HCT116 (cell line): Measurements from ENCODE around the gene ERVV-1. TPM values are rescaled to one million over a fixed set of nuclear protein-coding genes. Genes with fewer than 3 reads are reported as not detected.

ENCODE experiments used
- ATAC-seq: fragments of 200-7000 bp; cut with Tn5 transposase; 2 replicates; pipeline ENCODE4 v1.9.1; 2020; ENCODE audit warnings: mild to moderate bottlenecking, moderate library complexity
- BruUV-seq: library from RNA; stranded (reverse); fragments of 400-500 nt; replicated peaks from 2 replicates; lab custom pipeline; 2021; lab: Mats Ljungman, UMichigan
- CTCF ChIA-PET: fragments of 300-600 bp; sonication (Branson Sonifier 250); formaldehyde crosslinking; loops from one replicate; lab custom pipeline; 2021; ENCODE audit warnings: antibody characterized with exemption; lab: Charles Lee
- POLR2A ChIA-PET: fragments of 300-600, 350-600 bp; sonication (Branson Sonifier 250); formaldehyde crosslinking; loops from one replicate; lab custom pipeline; 2021; ENCODE audit warnings: antibody characterized with exemption; lab: Charles Lee
- RAD21 ChIA-PET, 2 experiments: fragments of 300-600 bp; sonication (Branson Sonifier 250); formaldehyde crosslinking; loops; one replicate each; lab custom pipeline; 2023; ENCODE audit warnings: low total read pairs in 2 of 2; ENCODE audit not compliant: uncharacterized antibody in 2 of 2, unreplicated experiment in 2 of 2, low non-redundant PET in 1 of 2; lab: Charles Lee
- DNase-seq: peaks from one replicate; pipeline ENCODE4 v3.0.0-alpha.2; 2010; ENCODE audit warnings: low read depth, low spot score
- H2AFZ ChIP-seq: fragments of 200-600 bp; shearing (Covaris generic), sonication (generic); 2 replicates; pipeline ENCODE4 v1.6.1; 2017; ENCODE audit warnings: low read depth, mixed run types, mixed read lengths, antibody characterized with exemption, low read length; ENCODE audit not compliant: poor library complexity, severe bottlenecking
- H3K27ac ChIP-seq: 2 replicates; pipeline ENCODE4 v1.5.1; 2012; ENCODE audit warnings: low read depth, low read length
- H3K27me3 ChIP-seq: fragments of 200-600 bp; sonication (generic); 2 replicates; pipeline ENCODE4 v1.6.1; 2016; ENCODE audit warnings: mixed run types, low read length, mixed read lengths; ENCODE audit not compliant: insufficient read depth
- H3K36me3 ChIP-seq, 2 experiments: fragments of 200-500 bp in 1 of 2; fragments of 200-600 bp in 1 of 2; sonication (Bioruptor generic) in 1 of 2; sonication (generic) in 1 of 2; 2 replicates each; pipeline versions ENCODE4 v1.5.1 to v1.6.1; 2014 to 2016; ENCODE audit warnings: low read length in 2 of 2, inconsistent platforms in 1 of 2, mixed read lengths in 1 of 2, mixed run types in 1 of 2; ENCODE audit not compliant: insufficient read depth in 2 of 2, control insufficient read depth in 1 of 2
- H3K4me1 ChIP-seq, 2 experiments: fragments of 200-600 bp in 1 of 2; sonication (generic) in 1 of 2; 2 replicates each; pipeline versions ENCODE4 v1.5.1 to v1.6.1; 2012 to 2017; ENCODE audit warnings: low read length in 2 of 2, inconsistent platforms in 1 of 2, mild to moderate bottlenecking in 1 of 2, mixed read lengths in 1 of 2, mixed run types in 1 of 2, moderate library complexity in 1 of 2; ENCODE audit not compliant: insufficient read depth in 2 of 2, control insufficient read depth in 1 of 2
- H3K4me2 ChIP-seq: fragments of 200-600 bp; sonication (generic); 2 replicates; pipeline ENCODE4 v1.6.1; 2017; ENCODE audit warnings: mixed run types, low read length, mixed read lengths
- H3K4me3 ChIP-seq, 2 experiments: fragments of 200-600 bp in 1 of 2; sonication (generic) in 1 of 2; replicated peaks in 1 of 2; 2 replicates each; pipeline ENCODE4 v1.5.1; 2011 to 2016; ENCODE audit warnings: low read length in 2 of 2, control low read depth in 1 of 2, low read depth in 1 of 2, mild to moderate bottlenecking in 1 of 2, mixed read lengths in 1 of 2, mixed run types in 1 of 2
- H3K79me2 ChIP-seq: fragments of 200-600 bp; sonication (generic); 2 replicates; pipeline ENCODE4 v1.6.1; 2017; ENCODE audit warnings: mild to moderate bottlenecking, mixed run types, low read length, moderate library complexity, mixed read lengths; ENCODE audit not compliant: insufficient read depth
- H3K9ac ChIP-seq: fragments of 200-600 bp; sonication (generic); 2 replicates; pipeline ENCODE4 v1.6.1; 2016; ENCODE audit warnings: low read length, mixed read lengths
- H3K9me2 ChIP-seq: fragments of 200-600 bp; sonication (generic), shearing (Covaris generic); 2 replicates; pipeline ENCODE4 v1.6.1; 2017; ENCODE audit warnings: mixed run types, mild to moderate bottlenecking, moderate library complexity; ENCODE audit not compliant: insufficient read depth
- H3K9me3 ChIP-seq, 2 experiments: fragments of 200-500 bp in 1 of 2; fragments of 200-600 bp in 1 of 2; sonication (Bioruptor generic) in 1 of 2; sonication (generic) in 1 of 2; 2 replicates each; pipeline ENCODE4 v1.6.1; 2014 to 2017; ENCODE audit warnings: low read length in 2 of 2, mixed read lengths in 2 of 2, inconsistent platforms in 1 of 2, low read depth in 1 of 2, mild to moderate bottlenecking in 1 of 2, mixed run types in 1 of 2, moderate library complexity in 1 of 2; ENCODE audit not compliant: control insufficient read depth in 1 of 2, insufficient read depth in 1 of 2
- H4K20me1 ChIP-seq: fragments of 200-600 bp; sonication (generic), shearing (Covaris generic); 2 replicates; pipeline ENCODE4 v1.6.1; 2017; ENCODE audit warnings: mixed run types, mild to moderate bottlenecking, moderate library complexity; ENCODE audit not compliant: insufficient read depth
- EZH2 ChIP-seq: fragments of 200-600 bp; sonication (generic); IDR thresholded peaks from 2 replicates; pipeline ENCODE4 v1.6.1; 2017; ENCODE audit warnings: antibody characterized with exemption, mixed run types
- FOSL1 ChIP-seq: IDR thresholded peaks from 2 replicates; pipeline ENCODE4 v1.6.1; 2012; ENCODE audit warnings: low read depth
- MAX ChIP-seq: IDR thresholded peaks from 2 replicates; pipeline ENCODE4 v1.6.1; 2012
- RAD21 ChIP-seq: IDR thresholded peaks from 2 replicates; pipeline ENCODE4 v1.6.1; 2012; ENCODE audit warnings: low read depth, mild to moderate bottlenecking
- SP1 ChIP-seq: IDR thresholded peaks from 2 replicates; pipeline ENCODE4 v1.6.1; 2012; ENCODE audit warnings: low read depth
- ZFX ChIP-seq: fragments of 450-650 bp; IDR thresholded peaks from 2 replicates; pipeline ENCODE4 v1.6.1; 2017
- intact Hi-C: fragments of 100-400 bp; cut with micrococcal nuclease; formaldehyde crosslinking; loops from 2 replicates; pipeline ENCODE4 v1.10.0; 2022
- total RNA-seq: library from RNA; stranded (reverse); gene quantifications from one replicate; pipeline ENCODE4 v1.2.1, GENCODE V29; 2021; ENCODE audit not compliant: unreplicated experiment
- TF ChIP-seq, protein P1 (sequence below): IDR thresholded peaks from 2 replicates; pipeline ENCODE4 v1.6.1; 2012; ENCODE audit warnings: low read depth
- TF ChIP-seq, protein P2 (sequence below): IDR thresholded peaks from 2 replicates; pipeline ENCODE4 v1.6.1; 2011; ENCODE audit warnings: mild to moderate bottlenecking, low read length, moderate library complexity; ENCODE audit not compliant: insufficient replicate concordance; ENCODE audit errors: extremely low read depth

The ERVV-1 gene
- total RNA-seq, 1 experiment from 2014 or later: not detected

DNA sequence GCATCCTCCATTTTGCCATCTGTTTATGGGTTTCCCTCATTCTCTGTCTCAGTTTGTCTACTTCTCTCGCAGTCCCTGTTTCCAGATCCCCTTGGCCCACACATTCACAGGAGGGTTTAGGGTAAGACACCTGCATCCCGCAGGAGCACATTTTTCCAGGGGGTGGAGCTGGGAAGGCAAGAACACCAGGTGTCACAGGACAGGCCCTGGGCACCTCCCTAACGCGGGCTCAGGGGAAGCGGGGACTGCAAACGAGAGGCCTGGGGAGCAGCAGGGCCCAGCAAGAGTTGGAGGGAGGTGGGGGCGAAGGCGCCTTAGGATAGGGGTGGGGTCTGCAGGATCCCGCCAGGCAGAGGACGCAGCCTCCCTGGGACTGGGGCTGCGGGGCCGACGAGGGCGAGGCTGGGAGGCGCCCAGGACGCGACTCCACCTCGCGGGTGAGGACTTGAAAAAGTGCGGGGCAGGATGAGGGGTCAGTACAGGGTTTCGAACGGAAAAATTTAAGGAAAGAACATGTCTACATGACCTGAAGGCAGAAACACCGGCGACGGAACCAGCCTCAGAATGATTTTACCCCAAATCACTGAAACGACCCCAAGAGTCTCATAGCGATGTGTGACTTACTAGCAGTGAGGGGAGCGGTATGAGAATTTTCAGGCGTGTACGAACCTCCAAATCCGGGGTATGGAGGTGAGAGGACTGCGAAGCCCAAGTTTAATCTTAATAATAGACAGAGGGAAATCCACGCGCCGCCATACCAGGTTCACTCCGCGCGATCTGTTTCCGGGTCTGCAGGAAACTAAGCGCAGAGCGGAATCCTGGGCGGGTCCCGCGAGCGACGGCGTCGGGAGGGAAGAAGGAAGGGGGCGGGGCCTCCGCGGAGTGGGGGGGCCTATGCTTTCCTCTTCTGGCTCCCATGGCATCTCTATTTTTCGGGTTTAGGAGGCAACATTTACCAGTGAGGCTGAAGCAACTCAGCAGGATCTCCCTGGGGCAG, 23.7 kb downstream of the ERVV-1 start:
- no peak overlapping the region for H3K4me2 ChIP-seq
- ATAC-seq: no peak
- no peaks in the 10 kb centered on the region for H3K9me2 ChIP-seq
- no peaks in the 10 kb centered on the region for H3K36me3 ChIP-seq
- BruUV-seq: no TSS peak
- no peaks in the 10 kb centered on the region; a peak in 1 of 4 replicates for H3K9me3 ChIP-seq
- no peak overlapping the region for H3K4me3 ChIP-seq
- no peaks in the 10 kb centered on the region for H4K20me1 ChIP-seq
- intact Hi-C loops: no loop called here
- DNase-seq: no peak
- no peaks in the 10 kb centered on the region for H3K79me2 ChIP-seq
- no peaks in the 10 kb centered on the region for H3K4me1 ChIP-seq
- H3K27me3 ChIP-seq: no peaks in the 10 kb centered on the region
- POLR2A ChIA-PET: no interaction called here
- TF ChIP-seq, protein P1, sequence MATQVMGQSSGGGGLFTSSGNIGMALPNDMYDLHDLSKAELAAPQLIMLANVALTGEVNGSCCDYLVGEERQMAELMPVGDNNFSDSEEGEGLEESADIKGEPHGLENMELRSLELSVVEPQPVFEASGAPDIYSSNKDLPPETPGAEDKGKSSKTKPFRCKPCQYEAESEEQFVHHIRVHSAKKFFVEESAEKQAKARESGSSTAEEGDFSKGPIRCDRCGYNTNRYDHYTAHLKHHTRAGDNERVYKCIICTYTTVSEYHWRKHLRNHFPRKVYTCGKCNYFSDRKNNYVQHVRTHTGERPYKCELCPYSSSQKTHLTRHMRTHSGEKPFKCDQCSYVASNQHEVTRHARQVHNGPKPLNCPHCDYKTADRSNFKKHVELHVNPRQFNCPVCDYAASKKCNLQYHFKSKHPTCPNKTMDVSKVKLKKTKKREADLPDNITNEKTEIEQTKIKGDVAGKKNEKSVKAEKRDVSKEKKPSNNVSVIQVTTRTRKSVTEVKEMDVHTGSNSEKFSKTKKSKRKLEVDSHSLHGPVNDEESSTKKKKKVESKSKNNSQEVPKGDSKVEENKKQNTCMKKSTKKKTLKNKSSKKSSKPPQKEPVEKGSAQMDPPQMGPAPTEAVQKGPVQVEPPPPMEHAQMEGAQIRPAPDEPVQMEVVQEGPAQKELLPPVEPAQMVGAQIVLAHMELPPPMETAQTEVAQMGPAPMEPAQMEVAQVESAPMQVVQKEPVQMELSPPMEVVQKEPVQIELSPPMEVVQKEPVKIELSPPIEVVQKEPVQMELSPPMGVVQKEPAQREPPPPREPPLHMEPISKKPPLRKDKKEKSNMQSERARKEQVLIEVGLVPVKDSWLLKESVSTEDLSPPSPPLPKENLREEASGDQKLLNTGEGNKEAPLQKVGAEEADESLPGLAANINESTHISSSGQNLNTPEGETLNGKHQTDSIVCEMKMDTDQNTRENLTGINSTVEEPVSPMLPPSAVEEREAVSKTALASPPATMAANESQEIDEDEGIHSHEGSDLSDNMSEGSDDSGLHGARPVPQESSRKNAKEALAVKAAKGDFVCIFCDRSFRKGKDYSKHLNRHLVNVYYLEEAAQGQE: no peak
- TF ChIP-seq FOSL1 (no peak), EZH2 (no peak), RAD21 (no peak), SP1 (no peak), ZFX (no peak), MAX (no peak)
- TF ChIP-seq, protein P2, sequence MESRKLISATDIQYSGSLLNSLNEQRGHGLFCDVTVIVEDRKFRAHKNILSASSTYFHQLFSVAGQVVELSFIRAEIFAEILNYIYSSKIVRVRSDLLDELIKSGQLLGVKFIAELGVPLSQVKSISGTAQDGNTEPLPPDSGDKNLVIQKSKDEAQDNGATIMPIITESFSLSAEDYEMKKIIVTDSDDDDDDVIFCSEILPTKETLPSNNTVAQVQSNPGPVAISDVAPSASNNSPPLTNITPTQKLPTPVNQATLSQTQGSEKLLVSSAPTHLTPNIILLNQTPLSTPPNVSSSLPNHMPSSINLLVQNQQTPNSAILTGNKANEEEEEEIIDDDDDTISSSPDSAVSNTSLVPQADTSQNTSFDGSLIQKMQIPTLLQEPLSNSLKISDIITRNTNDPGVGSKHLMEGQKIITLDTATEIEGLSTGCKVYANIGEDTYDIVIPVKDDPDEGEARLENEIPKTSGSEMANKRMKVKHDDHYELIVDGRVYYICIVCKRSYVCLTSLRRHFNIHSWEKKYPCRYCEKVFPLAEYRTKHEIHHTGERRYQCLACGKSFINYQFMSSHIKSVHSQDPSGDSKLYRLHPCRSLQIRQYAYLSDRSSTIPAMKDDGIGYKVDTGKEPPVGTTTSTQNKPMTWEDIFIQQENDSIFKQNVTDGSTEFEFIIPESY: no peak
- H3K27ac ChIP-seq: no peak overlapping the region
- RAD21 ChIA-PET: no interaction called here
- no peak overlapping the region for H3K9ac ChIP-seq
- no peak overlapping the region for H2AFZ ChIP-seq
- CTCF ChIA-PET: no interaction called here
